ENCODE measurements around the gene PSMG1.

- TF ChIP-seq NFIC (IDR thresholded peaks at IDR 0.05) = no peak
- TF ChIP-seq YY1 (IDR thresholded peaks at IDR 0.05; ENCODE audit: low read depth) = no peak
- TF ChIP-seq EP300 (IDR thresholded peaks at IDR 0.05; ENCODE audit: borderline replicate concordance) = no peak
- TF ChIP-seq ZBTB7A (IDR thresholded peaks at IDR 0.05; ENCODE audit: low read depth) = no peak
- no peak for TF ChIP-seq TAF1 (IDR thresholded peaks at IDR 0.05; ENCODE audit: low read depth)
- no peak for TF ChIP-seq RAD21 (IDR thresholded peaks at IDR 0.05; ENCODE audit: low read depth)
- no peak for TF ChIP-seq USF1 (IDR thresholded peaks at IDR 0.05)
- TF ChIP-seq REST (IDR thresholded peaks at IDR 0.05; ENCODE audit: low read depth) = no peak
- no peak for TF ChIP-seq TEAD4 (IDR thresholded peaks at IDR 0.05)
- TF ChIP-seq EGR1 (IDR thresholded peaks at IDR 0.05) = no peak
- no peak for TF ChIP-seq MAX (IDR thresholded peaks at IDR 0.05)
- no peak for TF ChIP-seq CEBPB (IDR thresholded peaks at IDR 0.05)
- TF ChIP-seq FOXM1 (IDR thresholded peaks at IDR 0.05; ENCODE audit: borderline replicate concordance, low read depth) = no peak
These were observed 33.4 kb downstream of the PSMG1 start for GRCh38 chr21:39149882-39150281.
